Skin of body (tissue), 2 donors: ENCODE results near the gene PSPN. TPM values are rescaled to one million over a fixed set of nuclear protein-coding genes. Genes with fewer than 3 reads are reported as not detected.
"Not testable (repeated sequence)": the region's sequence is repeated elsewhere in the genome, so short reads cannot be mapped to it uniquely, and the experiment has no call there.

Experiments
- DNase-seq: peaks from one replicate; lab custom pipeline; 2025; lab: John Stamatoyannopoulos, UW
- total RNA-seq: library from RNA; depleted of rRNA; stranded (reverse); fragments of >200 nt; gene quantifications from one replicate; pipeline ENCODE4 v1.2.3, GENCODE V29; 2014

PSPN gene
- total RNA-seq, 1 donor from 2014 or later, result 0.59 TPM

DNA sequence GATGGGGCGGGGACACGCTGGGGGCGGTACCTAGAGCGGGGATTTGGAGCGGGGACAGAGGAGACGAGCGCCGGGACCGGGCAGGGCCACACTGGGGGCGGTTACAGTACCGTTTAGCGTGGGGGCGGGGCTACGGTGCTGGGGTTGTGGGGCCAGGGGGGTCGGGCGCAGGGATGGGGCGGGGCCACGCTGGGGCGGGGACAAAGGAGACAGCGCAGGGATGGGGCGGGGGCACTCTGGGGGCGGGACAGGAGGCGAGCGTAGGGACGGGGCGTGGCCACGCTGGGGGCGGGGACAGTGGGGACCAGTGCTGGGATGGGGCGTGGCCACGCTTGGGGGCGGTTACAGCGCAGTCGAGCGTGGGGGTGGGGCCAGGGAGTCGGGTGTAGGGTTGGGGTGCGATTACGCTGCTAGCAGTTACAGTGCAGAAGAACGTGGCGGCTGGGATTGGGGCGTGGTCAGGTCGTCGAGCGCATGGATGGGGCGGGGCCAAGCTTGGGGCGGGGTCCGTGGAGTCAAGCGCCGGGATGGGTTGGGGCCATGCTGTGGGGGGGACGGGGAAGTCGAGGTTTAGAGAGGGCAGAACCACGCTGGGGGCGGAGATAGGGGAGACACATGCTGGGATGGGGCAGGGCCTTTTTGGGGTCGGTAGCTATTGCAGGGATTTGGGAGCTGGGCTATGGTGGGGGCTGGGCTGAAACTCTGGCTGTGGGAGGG, 2.5 kb downstream of the PSPN start:
- peak; percentile 99 for DNase-seq

DNA sequence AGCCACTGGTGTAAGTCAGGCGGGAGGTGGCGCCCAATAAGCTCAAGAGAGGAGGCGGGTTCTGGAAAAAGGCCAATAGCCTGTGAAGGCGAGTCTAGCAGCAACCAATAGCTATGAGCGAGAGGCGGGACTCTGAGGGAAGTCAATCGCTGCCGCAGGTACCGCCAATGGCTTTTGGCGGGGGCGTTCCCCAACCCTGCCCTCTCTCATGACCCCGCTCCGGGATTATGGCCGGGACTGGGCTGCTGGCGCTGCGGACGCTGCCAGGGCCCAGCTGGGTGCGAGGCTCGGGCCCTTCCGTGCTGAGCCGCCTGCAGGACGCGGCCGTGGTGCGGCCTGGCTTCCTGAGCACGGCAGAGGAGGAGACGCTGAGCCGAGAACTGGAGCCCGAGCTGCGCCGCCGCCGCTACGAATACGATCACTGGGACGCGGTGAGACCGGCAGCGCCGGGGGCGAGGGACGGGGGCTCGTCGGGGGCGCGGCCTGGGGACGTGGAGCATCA, 3.1 kb downstream of the PSPN start, which contains the start of gene ALKBH7:
TSS of gene ALKBH7 (plus strand) at position 201 of the 502 bp plus-strand sequence. CDS start at position 228, 27 bp downstream.
- DNase-seq, result peak; percentile 100

DNA sequence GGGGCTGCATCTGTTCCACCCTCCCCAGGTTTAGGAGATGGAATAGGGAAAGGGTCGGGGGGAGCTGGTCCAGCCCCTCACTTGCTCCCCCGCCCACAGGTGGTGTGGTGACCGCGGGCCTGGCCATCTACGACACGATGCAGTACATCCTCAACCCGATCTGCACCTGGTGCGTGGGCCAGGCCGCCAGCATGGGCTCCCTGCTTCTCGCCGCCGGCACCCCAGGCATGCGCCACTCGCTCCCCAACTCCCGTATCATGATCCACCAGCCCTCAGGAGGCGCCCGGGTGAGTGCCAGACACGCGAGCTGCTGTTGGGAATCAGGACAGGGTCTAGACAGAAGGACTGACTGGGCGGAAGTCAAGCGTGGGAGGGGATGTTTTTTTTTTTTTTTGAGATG, 11.4 kb downstream of the PSPN start:
- DNase-seq, result no peak

DNA sequence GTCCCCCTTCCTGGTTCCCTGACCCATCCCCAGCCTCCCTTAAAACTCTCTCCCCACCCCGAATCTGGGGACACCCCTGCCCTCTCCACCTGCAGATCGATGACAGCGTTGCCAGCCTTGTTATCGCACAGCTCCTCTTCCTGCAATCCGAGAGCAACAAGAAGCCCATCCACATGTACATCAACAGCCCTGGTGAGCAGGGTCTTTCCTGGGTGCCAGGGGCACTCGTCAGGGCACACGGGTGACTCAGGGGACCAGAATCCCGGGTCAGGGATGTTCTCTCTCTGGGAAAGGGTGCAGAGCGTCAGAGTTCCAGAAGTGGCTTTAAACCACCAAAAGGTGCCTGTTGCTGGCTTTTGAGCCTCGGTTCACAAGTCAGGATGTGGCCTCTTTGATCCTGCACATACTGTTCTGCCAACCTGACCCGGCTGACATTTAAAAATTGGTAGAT, 13.4 kb downstream of the PSPN start:
- DNase-seq, result no peak

DNA sequence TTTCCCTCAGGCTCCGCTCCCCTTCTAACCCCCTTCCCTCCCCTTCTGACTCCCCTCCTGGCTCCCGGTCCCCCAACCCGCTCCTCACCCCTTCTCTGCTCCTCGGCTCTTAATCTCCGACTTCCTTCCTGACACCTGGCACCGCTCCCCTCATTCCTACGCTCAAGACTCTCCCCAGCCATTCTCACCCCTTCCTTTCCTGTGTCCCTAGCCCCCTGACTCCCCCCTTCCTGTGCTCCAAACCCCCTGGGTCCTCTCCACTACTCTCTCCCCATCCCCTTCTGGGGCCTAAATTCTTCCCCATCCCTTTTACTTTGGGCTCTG, 13.7 kb downstream of the PSPN start:
- DNase-seq, result no peak

DNA sequence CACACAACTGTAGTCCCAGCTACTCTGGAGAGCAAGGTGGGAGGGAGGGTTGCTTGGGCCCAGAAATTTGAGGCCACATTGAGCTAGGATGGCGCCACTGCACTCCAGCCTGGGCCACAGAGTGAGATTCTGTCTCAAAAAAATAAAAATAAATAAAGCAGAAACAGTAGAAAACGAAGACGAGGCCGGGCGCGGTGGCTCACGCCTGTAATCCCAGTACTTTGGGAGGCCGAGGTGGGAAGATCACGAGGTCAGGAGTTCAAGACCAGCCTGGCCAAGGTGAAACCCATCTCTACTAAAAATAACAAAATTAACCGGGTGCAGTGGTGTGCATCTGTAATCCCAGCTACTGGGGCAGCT, 14.9 kb downstream of the PSPN start:
- DNase-seq, result not testable (repeated sequence)

DNA sequence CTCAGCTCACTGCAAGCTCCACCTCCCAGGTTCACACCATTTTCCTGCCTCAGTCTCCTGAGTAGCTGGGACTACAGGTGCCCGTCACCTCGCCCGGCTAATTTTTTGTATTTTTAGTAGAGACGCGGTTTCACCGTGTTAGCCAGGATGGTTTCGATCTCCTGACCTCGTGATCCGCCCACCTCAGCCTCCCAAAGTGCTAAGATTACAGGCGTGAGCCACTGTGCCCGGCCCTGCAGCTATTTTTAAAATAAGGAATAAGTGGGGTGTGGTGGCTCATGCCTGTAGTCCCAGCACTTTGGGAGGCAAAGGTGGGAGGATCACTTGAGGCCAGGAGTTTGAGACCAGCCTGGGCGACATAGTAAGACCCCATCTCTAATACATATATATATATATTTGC, 15.3 kb downstream of the PSPN start:
- DNase-seq, result not testable (repeated sequence)

DNA sequence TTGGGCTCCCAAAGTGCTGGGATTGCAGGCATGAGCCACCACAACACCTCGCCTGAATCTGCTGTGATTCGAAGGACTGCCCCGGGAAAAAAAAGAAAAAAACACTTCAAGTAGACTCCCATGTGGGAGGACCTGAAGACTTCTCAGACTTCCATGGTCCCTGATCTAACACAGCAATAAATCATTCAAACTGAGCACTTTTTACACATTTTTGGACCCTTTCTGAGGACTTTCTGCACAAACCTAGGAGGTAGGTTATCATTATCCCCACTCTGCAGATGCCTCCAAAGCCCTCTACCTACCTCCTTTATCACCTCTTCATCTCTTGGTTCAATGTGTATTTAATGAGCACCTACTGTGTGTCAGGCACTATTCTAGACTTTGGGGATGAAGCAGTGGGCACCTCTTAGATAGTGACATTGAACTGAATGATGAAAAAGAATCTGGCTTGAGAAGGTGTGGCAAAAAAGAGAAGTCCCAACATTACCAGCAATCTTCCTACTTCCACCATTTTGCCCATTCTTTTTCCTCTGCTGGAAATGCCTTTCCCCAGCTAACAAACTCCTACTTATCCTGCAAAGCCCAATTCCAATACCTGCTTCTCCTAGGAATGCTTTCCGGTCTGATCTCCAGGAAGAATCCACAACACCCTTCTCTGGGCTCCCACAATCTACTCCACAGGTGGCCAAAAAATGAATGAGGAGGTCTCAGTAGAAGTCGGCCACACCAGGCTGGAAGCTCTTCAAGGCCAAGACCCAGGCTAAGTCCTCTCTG, 16.0 kb downstream of the PSPN start:
- no peak for DNase-seq

DNA sequence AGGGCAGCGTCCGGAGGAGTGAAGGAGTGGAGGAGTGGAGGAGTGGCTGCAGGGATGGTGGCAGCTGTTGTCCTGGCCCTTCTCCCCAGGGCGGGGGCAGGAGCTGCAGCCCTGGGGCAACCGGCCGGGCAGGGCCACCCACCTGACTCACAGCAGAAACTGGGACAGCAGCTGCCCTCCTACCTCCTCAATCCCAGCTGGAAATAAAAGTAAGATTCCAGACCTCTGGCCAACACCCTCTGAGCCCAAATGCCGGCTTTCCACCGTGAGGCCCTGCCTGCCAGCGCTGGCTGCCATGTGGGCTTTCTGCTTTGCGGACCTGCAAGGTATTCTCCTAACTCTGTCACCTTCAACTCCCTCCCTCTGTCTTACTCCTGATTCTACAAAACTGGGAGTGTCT, 17.7 kb downstream of the PSPN start:
- DNase-seq, result no peak

DNA sequence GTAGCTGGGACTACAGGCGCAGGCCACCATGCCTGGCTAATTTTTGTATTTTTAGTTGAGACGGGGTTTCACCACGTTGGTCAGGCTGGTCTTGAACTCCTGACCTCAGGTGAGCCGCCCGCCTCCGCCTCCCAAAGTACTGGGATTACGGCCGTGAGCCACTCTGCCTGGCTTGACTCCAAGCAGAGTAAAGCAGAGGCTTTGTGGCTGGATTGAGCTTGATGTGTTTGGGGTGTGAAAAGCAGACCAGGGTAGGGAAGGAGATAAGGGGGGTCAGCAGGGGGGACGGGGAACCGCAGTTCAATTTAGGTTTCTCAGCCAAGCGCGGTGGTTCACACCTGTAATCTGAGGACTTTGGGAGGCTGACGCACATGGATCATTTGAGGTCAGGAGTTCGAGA, 18.6 kb downstream of the PSPN start:
- DNase-seq, result no peak

DNA sequence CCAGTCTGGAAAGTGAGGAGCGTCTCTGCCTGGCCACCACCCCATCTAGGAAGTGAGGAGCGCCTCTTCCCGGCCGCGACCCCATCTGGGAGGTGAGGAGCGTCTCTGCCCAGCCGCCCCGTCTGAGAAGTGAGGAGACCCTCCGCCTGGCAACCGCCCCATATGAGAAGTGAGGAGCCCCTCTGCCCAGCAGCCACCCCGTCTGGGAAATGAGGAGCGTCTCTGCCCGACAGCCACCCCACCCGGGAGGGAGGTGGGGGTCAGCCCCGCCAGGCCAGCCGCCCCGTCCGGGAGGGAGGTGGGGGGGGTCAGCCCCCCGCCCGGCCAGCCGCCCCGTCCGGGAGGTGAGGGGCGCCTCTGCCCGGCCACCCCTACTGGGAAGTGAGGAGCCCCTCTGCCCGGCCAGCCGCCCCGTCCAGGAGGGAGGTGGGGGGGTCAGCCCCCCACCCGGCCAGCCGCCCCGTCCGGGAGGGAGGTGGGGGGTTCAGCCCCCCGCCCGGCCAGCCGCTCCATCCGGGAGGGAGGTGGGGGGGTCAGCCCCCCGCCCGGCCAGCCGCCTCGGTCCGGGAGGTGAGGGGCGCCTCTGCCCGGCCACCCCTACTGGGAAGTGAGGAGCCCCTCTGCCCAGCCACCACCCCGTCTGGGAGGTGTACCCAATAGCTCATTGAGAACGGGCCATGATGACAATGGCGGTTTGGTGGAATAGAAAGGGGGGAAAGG, 20.3 kb downstream of the PSPN start:
- DNase-seq, result not testable (repeated sequence)

DNA sequence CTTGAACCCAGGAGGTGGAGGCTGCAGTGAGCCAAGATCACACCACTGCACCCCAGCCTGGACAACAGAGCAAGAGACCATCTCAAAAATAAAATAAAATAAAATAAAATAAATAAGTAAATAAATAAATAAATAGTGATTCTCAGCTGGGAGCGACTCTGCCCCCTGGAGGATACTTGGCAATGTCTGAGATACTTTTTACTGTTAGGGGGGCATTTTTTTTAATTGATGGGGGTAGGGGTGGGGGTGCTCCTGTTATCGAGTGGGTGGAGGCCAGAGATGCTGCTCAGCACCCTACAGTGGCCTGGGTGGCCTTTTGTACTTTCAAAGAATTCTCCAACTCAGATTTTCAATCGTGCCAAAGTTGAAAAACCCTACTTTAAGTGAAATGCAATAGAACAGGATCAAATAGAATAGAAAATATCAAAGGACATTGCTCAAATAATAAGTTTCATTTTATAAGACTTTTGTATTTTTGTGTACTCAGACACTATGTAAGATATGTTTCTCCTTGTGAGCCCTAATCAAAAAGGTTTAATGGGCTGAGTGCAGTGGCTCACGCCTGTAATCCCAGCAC, 21.5 kb downstream of the PSPN start:
- no peak for DNase-seq

DNA sequence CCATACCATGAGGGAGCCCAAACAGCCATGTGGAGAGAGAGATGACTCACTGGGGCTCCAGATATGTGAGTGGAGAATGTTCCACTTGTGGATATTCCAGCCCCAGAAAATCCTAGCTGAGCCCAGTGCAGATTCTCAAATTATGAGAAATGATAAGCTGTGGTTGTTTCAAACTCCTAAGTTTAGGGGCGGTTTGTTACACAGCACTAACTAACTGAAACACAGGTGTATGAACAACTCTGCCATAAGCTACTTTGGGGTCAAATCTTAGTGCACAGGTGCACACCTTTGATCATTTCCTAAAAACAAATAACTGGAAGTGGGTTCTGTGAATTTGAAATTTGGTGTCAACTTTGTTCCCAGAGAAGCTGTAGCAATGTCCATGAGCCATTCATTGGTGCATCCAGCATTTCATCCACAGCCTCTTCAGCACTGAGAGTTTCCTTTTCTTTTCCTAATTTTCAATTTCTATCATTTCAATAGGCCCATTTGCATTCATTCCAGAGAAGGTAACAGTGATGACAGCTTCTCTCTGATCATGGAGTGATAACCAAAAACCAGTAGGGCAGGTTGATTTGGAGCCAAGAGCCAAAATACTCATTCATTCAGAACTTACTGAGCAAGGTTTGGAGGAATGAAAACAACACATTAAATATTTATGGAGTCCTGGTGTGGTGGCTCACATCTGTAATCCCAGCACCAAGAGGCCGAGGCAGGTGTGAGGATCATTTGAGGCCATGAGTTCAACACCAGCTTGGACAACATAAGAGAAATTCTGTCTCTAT, 23.2 kb downstream of the PSPN start:
- no peak for DNase-seq

DNA sequence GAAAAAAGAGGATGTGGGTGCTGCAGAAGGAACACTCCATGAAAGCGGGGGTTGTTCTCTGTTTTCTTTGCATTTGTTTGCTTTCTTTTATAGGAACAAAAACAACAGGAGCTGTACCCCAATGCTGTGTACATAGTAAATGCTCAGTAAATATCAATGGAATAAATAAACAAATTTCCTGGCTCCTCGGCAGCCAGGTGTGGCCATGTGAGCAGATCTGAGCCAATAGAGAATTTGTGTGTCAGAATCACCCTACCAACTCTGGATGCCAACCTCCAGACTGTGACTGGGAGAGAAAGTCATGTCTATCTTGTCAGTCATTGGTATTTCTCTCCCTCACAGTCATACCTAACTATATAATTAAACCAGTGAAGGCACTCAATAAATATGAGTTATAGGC, 25.0 kb downstream of the PSPN start:
- DNase-seq, result no peak

DNA sequence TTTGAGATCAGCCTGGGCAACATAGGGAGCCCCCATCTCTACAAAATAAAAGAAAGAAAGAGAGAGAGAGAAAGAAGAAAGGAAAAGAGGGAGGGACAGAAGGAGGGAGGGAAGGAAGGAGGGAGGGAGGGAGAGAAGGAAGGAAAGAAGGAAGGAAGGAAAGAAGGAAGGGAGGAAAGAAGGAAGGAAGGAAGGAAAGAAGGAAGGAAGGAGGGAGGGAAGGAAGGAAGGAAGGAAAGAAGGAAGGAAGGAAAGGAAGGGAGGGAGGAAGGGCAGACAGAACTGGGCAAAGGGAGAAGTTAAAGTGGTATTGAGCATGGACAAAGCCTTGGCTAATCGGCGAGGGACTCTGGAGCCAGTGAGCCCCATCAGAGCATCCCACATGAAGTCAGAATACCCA, 26.5 kb downstream of the PSPN start:
- not testable (repeated sequence) for DNase-seq

DNA sequence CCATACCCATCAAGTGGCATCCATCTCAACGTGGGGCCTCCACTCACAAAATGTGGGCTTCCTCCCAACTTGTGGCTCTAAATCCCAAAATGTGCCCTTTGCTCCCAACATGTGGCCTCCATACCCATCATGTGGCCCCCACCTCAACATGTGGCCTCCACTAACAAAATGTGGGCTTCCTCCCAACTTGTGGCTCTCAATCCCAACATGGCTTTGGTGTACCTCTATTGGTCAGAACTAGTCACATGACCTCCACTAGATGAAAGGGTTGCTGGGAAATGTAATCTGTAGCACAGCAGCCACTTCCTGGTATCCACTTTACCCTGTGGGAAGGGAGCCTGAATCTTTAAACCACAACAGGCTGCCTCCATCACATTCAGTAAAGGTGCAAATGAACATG, 32.3 kb downstream of the PSPN start:
- no peak for DNase-seq

DNA sequence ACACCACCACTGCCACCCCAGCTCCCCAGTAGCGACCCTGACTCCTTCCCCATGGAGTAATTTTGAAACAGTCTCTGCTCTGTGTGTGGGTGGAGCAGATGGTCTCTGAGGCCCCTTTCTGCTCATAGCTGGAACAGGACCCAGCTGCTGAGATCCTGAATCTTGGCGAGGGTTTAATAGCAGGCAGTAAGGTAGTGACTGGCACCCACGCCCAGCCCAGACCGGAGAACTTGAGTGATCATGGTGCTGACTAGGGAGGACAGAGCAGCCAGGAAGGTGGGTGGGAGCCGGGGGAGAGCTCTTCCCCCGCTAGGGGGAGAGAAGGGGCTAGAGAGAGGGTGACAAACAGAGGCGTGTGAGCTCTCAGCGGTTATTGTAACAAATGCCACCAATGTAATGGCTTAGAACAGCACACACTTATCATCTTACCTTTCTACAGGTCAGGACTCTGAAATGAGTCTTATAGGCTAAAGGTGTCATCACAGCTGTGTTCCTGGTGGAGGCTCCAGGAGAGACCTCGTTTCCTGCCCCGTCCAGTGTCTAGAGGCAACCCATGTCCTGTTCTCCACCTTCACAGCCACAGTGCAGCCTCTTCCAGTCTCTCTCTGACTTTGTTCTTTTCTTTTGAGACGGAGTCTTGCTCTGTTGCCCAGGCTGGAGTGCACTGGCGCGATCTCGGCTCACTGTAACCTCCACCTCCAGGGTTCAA, 35.1 kb downstream of the PSPN start:
- DNase-seq, result no peak

DNA sequence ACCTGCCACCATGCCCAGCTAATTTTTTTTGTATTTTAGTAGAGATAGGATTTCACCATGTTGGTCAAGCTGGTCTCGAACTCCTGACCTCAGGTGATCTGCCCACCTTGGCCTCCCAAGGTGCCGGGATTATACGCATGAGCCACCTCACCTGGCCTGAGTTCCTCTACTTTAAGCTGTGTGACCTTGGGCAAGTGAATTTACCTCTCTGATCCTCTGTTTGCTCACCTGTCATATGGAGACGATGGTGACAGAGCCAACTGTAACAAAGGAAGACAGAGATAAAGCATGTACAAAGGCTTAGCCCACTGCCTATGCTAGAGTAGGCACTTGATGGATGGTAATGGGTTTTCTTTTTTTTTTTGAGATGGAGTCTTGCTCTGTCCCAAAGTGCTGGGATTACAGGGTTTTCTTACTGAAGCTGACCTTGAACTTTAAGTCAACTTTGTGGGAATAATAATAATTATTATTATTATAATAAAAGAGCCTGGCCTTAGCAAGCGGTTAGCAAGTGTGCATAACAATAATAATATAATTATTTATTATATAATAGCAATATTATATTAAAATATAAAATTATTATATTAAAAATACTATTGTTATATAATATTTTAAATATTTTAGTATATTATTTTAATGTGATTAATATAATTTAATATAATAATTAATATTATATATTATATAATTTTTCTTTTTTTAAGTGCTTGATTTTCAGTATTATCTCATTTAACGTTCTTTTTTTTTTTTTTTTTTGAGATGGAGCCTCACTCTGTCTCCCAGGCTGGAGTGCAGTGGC, 41.0 kb downstream of the PSPN start:
- DNase-seq, result no peak

DNA sequence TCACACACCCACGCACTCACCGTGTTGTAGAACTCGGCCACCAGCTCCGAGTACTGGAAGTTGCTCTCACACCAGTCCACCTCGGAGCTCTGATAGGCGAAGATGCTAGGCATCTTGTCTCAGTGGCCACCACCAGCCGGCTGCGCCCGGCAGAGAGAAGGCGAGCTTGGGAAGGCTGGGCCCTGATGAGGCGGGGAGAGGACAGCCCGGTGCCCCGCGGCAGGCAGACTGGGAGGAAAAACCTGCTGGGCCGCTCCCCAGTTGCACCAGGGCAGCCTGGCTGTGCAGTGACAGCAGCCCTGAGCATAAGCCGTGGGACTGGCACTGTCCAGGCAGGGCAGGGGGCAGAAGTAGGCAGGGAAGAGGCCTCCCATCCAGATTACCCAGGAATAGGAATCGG, 42.3 kb downstream of the PSPN start, which contains the start of gene ACER1:
TSS of gene ACER1 (minus strand) at position 174 of the 400 bp plus-strand sequence. CDS start at position 113, 61 bp downstream.
- no peak for DNase-seq
